GM19043 (cell line): ENCODE data around the gene ANGPTL5.
"Not testable (repeated sequence)": the region's sequence is repeated elsewhere in the genome, so short reads cannot be mapped to it uniquely, and the experiment has no call there.

ENCODE experiments used
- ATAC-seq: cut with Tn5 transposase; IDR thresholded peaks from one replicate; pipeline ENCODE4 v1.9.1; 2021; ENCODE audit warnings: low read depth; ENCODE audit not compliant: unreplicated experiment

The ANGPTL5 gene

DNA sequence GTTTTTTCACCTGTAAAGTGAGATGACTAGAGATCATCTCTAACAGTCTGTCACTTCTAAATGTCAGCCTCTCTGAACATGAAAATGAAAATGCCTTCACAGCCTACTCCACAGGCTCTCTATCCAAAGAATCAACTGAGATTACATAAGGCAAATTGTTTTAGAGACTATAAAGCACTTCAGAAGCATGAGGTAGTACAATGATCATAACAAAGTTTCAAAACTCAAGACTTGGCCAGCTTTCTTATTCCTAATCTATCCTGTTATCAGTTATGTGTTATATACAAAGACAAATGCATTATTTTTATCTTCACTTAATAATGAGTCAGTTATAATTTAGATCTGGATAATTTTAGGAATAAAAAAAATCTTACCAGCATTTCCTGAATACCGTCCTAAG, 21.8 kb downstream of the ANGPTL5 start:
- no peak for ATAC-seq

DNA sequence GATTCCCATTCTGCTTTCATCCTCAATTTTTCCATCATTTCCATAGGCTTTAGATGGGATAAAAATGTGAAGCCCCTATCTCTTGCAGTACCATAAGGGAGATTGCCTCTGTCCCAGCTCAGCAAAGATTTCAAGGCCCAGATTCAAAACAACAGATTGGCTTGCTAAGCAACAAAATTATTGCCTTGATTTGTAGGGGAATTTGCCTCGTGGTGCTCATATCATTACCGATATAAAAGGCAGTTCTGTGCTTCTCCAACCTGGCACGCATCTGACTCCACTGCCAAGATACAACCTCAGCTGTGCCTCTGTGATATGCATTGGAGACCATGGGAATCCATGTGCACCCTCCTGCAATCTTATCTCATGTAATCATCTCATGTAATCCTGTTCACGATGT, 26.6 kb downstream of the ANGPTL5 start:
- ATAC-seq, result no peak

DNA sequence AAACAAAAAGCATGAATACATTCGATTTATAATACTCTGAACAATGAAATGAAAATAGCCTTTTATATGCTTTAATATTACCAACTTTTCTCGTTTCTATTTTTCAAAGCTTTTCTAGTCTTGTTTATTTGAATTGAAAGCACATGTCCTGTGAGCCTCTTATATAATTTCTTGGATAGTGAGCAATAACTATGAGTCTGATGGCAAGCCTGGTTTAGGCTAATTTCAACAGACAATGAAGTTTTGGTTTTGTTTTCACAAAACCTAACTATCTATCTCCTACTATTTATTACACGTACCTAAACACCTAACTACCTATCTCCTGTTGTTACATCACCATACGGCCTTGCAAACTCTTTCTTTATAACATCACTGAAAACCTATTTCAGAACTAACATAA, 30.7 kb downstream of the ANGPTL5 start:
- ATAC-seq, result no peak

DNA sequence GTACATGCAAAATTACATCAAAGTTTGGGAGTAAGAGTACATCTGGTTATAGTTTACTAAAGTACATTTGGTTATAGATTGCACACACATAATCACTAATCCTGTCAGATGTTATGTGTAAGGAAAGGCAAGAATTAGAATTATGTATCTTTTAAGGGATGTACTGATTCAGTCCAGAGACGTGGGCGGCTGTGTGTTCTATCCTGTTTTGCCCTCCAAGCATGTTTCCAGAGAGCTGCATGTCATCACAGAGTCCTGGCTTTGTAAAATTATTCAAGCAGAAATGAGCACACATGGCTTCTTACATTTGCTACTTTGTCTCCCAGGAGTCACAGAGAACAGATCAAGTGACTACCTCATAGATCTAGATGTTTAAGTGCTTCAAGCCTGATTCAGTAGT, 34.7 kb downstream of the ANGPTL5 start:
- no peak for ATAC-seq

DNA sequence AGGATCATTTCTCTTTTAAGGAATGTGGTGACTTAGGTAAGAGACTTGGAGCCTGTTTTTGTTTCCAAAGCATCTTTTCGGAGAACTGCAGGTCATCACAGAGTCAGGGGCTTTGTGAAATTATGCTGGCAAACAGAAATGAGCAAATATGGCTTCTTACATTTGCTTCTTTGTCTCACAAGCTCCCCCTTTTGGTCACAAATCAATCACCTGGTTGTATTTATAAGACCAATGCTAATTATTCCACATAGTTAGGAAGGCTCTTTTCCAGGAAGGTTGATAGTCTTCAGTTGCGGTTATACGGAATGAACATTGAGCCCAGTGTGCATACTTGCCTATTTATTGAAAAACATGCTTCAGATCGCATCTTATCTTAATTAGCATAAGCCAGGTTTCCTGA, 36.1 kb downstream of the ANGPTL5 start:
- ATAC-seq, result no peak

DNA sequence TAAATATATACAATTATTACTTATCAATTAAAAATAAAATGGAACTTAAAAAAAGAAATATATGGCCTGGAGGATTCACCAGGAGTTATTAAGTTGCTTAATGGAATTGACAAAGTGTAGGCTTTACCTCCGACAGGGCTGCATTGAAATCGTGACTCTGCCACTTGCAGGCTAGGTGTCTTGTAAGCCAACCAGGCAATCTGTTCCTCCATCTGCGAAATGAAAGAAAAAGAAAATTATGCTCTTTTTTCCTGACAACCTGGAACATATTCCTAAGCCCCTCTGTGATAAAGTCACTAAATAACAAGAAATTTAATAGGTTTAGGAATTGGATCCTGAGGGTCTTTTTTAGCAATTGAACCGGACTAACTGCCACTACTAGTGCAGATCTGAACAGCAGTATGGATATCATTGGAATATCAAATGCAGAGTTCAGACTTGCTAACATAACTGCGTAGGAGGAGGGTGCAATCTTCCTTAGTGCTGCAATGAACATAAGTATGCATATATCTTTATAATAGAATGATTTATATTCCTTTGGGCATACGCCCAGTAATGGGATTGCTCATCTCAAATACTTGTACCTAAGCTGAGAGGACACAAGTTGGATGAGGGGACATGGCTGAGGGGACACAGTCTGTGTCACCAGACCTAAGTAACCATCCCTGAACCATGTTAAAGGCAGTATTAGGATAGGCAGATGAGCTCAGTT, 44.0 kb downstream of the ANGPTL5 start:
- no peak for ATAC-seq

DNA sequence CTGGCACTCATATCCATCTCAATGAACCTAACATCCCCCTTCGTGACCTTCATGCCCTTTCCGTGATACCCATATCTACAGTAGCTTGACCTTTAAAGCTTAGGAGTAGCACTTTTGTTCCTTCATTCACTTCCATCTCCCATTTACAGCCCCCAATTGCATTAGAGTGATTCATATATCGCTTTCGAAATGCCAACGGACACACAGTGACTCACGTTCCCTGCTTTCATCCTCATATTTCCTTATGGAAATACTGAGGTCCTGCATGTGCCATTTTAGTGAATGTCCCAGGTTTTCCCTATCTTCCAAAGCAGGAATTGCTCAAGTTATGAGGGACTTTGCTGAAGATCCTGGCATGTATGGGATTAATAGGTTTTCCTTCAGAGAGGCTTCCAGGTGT, 45.8 kb downstream of the ANGPTL5 start:
- ATAC-seq, result no peak

DNA sequence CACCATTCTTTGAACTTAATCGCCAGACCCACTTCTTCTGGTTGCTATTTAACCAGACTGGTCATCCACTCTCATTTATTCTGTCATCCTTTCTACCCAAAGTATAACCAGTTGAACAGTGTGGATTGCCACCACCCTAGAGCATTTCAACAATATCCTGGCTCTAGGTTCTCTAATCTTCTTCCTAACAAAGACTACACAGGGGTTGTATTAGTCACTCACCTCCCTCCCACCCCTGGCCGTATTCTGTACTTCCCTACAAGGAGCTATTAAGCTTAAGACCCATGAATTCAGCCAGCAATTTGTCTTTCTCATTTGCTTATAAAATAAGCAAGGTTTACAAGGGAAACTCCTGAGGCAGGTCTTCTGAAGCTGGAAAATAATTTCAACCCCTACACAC, 48.4 kb downstream of the ANGPTL5 start:
- ATAC-seq, result no peak

DNA sequence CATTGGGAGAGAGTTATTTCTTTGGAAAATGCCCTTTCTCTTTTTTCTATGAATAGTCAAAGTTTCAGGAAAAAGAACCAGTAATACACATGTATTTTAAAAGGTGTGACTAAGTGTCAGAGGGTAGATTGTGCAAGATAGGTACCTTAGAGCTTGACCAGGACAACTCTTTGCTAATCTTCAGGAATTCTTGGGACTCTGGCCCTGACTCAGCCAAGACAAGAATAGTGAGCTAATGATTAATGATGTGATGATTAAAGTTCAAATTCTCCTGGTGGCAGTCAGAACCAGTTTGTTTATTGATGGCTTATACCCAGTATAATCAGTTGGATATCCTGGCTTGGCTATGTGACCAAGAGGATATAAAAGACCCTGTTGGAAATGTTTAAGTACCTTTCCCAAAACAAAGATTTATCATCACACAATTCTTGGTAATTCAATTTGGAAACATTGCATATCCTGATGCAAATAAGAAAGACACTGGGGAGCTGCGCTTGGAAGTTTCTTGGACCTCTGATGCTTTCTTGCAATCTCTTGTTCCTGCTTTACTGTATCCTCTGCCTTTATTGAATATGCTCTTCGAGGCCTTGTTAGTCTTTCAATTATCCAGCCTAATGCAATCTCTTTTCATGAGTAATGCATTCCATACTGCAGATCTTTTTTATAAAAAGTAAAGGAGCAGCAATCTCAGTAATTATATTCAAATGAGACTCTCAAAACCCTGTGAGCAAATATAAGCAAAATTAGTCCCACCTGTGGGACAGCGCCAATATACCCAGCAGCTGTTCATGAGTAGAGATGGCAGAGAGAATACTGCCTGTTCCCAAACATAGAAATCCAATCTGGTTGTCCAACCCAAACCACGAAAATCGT, 49.5 kb downstream of the ANGPTL5 start:
- ATAC-seq, result no peak

DNA sequence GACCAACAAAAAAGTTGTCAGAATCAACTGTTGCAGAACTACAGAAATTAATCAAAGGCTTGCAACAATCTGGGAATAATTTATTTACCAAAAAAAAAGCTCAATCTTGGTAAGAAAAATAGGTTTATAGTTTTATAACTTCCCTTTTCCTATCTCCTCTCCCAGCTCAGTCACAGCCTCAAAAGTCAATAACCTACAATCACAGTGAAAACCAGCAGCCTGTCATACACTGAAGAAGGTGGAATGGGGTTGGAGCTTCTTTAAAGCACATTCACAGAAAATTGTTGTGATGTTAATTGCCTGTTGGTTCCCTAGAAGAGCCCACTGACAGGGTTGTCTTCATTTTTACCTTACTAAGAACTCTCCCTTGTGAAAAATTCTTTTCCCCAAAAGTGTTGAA, 52.2 kb downstream of the ANGPTL5 start:
- no peak for ATAC-seq

DNA sequence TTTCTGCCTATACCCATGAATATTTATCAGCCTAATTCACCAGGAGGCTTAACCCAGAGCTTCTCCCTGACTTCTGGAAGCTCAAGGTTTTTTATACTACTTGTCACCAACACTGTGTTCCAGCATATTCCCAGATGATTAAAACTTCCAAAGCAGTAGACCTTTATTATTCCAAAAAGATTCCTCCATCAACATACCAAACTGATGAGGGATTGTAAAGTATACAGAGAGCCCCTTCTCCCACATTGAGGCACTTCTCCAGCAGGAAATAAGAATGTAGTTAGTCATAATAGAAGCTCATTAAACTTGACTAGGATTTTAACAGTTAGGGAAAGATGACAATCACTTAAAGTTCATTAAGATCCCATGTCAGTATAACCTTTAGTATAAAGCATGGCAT, 53.0 kb downstream of the ANGPTL5 start:
- no peak for ATAC-seq

DNA sequence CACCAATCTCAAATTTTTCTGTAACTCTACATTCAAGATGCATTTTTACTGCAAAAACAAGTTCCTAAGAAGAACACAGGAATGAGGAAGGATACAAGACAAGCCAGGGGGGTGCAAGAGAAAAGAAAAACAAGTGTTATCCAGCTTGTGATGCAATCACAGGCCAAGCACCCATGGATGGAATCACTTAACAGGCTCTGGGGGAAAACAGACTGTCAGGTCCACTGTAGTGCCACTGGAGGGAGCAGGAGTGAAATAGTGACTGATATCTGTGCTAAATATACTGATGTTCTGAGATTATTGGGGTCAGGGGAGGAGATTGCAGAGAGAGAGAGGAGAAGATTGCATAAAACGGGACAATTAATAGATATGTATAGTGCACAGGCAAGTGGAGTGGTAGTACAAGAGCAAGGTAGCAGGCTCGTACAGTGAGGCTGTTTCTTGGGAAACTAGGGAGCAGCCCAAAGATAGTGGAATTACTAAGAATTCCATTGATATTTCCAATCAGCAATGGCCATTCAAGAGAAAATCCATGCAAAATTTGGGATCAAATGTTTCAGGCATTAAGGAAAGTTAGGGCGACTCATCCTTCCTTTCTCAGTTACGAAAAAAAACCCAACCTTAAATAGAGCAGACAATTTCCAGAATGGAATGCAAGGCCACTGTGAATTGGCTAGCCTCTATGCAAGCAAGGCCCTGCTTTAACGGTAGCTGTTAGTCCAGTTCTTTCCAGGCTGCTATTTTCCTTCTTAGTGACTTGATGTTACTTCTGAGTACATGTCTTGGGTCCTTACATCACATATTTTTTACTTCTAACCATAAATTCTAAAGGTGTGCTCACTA, 53.7 kb downstream of the ANGPTL5 start:
- ATAC-seq, result no peak

DNA sequence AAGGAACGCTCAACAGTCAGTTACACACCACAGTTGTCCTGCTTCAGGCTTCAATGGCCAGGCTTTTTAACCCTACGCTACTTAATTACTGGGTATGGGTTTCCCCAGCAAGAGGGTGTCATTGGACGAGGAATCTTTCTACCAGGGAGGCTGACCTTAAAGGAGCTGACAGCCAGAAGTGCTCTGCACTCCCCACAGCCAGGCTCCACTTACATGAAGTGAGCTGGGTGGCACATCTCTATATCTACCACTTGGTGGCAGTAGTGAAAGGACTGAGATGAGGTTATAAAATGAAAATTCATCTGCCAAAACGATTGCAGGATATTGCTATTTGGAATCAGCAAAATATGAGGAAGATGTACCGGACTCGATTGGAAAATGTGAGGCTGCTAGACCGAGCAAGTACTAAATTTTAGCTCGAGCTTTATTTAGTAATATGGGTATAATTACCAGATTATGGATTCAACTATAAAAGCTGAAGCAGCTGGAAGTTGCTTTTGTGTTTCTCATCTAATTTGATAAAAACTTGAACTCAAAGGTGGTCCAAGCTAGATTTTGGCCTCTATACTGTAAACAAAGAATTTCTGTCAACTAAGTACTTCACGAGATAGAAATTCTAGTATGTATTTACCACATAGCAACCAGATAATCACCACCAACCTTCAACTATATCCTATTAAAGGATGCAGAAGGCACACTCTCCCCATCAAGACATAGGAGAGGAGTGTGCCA, 55.5 kb downstream of the ANGPTL5 start:
- peak; percentile 93 for ATAC-seq

DNA sequence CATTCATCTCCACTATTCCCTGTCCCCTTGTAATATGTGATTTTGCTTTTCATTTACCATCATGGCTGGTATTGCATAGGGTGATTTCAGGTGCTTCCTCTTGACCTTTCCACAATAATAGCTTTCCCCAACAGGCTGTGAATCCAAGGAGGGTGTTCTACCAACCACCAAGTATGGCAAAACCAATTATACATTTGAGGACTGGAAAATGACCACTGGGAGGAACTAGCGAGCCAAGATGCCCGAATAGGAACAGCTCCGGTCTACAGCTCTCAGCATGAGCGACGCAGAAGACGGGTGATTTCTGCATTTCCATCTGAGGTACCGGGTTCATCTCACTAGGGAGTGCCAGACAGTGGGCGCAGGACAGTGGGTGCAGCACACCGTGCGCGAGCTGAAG, 64.1 kb downstream of the ANGPTL5 start:
- not testable (repeated sequence) for ATAC-seq

DNA sequence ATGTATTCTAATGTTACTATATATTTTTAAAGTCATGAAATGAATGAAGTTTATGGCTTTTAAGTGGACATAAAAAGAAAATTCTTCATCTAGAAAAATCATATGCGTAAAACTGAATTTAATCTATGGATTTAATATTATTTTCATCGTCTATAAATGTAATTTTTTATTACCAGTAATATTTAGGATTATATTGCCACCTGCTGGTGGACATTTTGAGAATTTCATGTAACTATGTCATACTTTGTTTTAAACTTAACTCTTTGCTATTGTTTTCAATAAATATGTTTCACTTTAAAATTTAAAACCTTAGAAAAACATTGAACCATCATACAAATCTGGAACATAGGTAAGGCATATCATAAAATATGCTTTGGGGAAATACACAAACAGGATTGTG, 68.1 kb downstream of the ANGPTL5 start:
- no peak for ATAC-seq

DNA sequence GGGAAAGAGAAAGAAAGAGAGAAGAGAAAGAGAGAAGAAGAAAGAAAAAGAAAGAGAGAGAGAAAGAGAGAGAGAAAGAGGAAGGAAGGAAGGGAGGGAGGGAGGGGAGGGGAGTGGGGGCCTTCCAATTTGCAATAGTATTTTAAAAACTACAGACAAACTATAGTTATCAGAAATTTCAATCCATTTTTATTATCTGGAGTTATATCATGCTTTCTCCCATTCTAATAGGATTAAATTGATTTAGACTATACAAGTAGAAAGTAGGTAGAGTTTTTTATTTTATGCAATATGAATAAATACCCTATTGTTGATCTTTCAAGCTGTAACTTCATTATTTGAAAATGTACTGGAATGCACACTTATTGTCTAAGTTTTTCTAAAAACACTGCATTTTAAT, 71.7 kb downstream of the ANGPTL5 start:
- no peak for ATAC-seq

DNA sequence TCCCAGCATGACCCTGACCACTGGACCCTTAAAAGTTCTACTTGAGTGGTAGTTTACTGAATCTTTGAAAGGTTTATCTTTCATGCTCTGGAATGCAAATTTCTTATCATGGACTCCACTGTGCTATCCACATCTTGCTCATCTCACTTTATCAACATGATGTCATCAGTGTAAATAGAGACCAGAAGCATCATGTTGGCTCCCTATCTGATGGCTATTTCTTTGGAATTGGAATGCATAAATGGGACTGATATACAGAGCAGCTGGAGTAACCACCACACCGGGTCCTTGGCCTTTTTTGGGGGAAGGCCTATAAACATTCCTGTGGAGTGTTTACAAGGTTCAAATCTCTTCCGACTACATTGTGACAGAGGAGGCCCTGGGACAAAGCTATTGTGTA, 75.6 kb downstream of the ANGPTL5 start:
- ATAC-seq, result no peak
